SJSA1 (cell line): Measurements from ENCODE around the gene PPP1R7. TPM values are rescaled to one million over a fixed set of nuclear protein-coding genes. Genes with fewer than 3 reads are reported as not detected.
A peak's percentile ranks its signal among the peaks of the same experiment; 100 is the strongest.

Experiments used
- DNase-seq, 2 experiments: peaks; one replicate each; pipeline ENCODE4 v3.0.0-alpha.2; 2015 to 2020; ENCODE audit warnings: low spot score in 2 of 2, low read depth in 1 of 2
- H3K27ac ChIP-seq: fragments of 250-450 bp; sonication (Bioruptor Pico); 2 replicates; pipeline ENCODE4 v1.5.1; 2020; ENCODE audit warnings: mild to moderate bottlenecking, moderate library complexity
- H3K27me3 ChIP-seq: fragments of 250-450 bp; sonication (Bioruptor Pico); replicated peaks from 2 replicates; pipeline ENCODE4 v1.5.1; 2020; ENCODE audit warnings: mild to moderate bottlenecking, moderate library complexity
- H3K36me3 ChIP-seq: fragments of 250-450 bp; sonication (Bioruptor Pico); 2 replicates; pipeline ENCODE4 v1.5.1; 2020; ENCODE audit warnings: mild to moderate bottlenecking
- H3K4me1 ChIP-seq: fragments of 250-450 bp; sonication (Bioruptor Pico); replicated peaks from 2 replicates; pipeline ENCODE4 v1.6.1; 2021; ENCODE audit warnings: mild to moderate bottlenecking
- H3K4me3 ChIP-seq: fragments of 250-450 bp; sonication (Bioruptor Pico); 2 replicates; pipeline ENCODE4 v1.5.1; 2020; ENCODE audit warnings: mild to moderate bottlenecking
- H3K9me3 ChIP-seq: fragments of 250-450 bp; sonication (Bioruptor Pico); replicated peaks from 2 replicates; pipeline ENCODE4 v1.5.1; 2020; ENCODE audit warnings: mild to moderate bottlenecking
- total RNA-seq: library from RNA; depleted of rRNA; stranded (reverse); fragments of >200 nt; shearing (Covaris generic); gene quantifications from 2 replicates; pipeline ENCODE4 v1.2.3, GENCODE V29; 2014

Gene PPP1R7
- total RNA-seq, 1 experiment from 2014 or later, result 159 TPM

- Histone ChIP-seq H3K9me3 (no peaks in the 10 kb centered on the region), H3K27me3 (no peaks in the 10 kb centered on the region), H3K4me1 (peaks cover 47% of the 10 kb centered on the region), H3K36me3 (peaks cover 60% of the 10 kb centered on the region), H3K27ac (peak overlapping the region; percentile 7; the same call in 1 of the 2 replicates), H3K4me3 (no peak overlapping the region)
- DNase-seq, result peak; percentile 88 to 92
These were observed 10.5 kb upstream of the PPP1R7 start for GRCh38 chr2:241139531-241140444.

- Histone ChIP-seq H3K36me3 (peaks cover 54% of the 10 kb centered on the region), H3K27me3 (no peaks in the 10 kb centered on the region), H3K27ac (no peak overlapping the region; the same call in 1 of the 2 replicates), H3K4me3 (no peak overlapping the region), H3K4me1 (peaks cover 47% of the 10 kb centered on the region), H3K9me3 (no peaks in the 10 kb centered on the region)
- DNase-seq, result peak in 1 of 2 experiments; percentile 40
These were observed 9.8 kb upstream of the PPP1R7 start for GRCh38 chr2:241140445-241140840.

- Histone ChIP-seq H3K4me1 (peaks cover 47% of the 10 kb centered on the region), H3K27ac (no peak overlapping the region), H3K9me3 (no peaks in the 10 kb centered on the region), H3K27me3 (no peaks in the 10 kb centered on the region), H3K4me3 (no peak overlapping the region), H3K36me3 (peaks cover 45% of the 10 kb centered on the region)
- no peak for DNase-seq
These were observed 9.0 kb upstream of the PPP1R7 start for GRCh38 chr2:241141214-241141770.

GRCh38 chr2:241142063-241142462 is 8.2 kb upstream of the PPP1R7 start:
- H3K4me3 ChIP-seq, result no peak overlapping the region
- H3K27me3 ChIP-seq, result no peaks in the 10 kb centered on the region
- H3K36me3 ChIP-seq, result peaks cover 38% of the 10 kb centered on the region
- DNase-seq, result no peak
- H3K4me1 ChIP-seq, result peaks cover 42% of the 10 kb centered on the region
- no peaks in the 10 kb centered on the region for H3K9me3 ChIP-seq
- H3K27ac ChIP-seq, result no peak overlapping the region

- Histone ChIP-seq H3K27me3 (no peaks in the 10 kb centered on the region), H3K27ac (no peak overlapping the region), H3K4me1 (peaks cover 36% of the 10 kb centered on the region), H3K4me3 (no peak overlapping the region), H3K9me3 (no peaks in the 10 kb centered on the region), H3K36me3 (peaks cover 36% of the 10 kb centered on the region)
- no peak for DNase-seq
These were observed 7.7 kb upstream of the PPP1R7 start for GRCh38 chr2:241142593-241142992.

- Histone ChIP-seq H3K27ac (no peak overlapping the region), H3K9me3 (no peaks in the 10 kb centered on the region), H3K27me3 (no peaks in the 10 kb centered on the region), H3K4me3 (no peak overlapping the region), H3K4me1 (peaks cover 13% of the 10 kb centered on the region), H3K36me3 (peaks cover 19% of the 10 kb centered on the region)
- no peak for DNase-seq
These were observed 4.0 kb upstream of the PPP1R7 start for GRCh38 chr2:241146286-241146685.

- no peaks in the 10 kb centered on the region for H3K9me3 ChIP-seq
- H3K27ac ChIP-seq, result no peak overlapping the region
These were observed 2.9 kb upstream of the PPP1R7 start for GRCh38 chr2:241147336-241147735.

GRCh38 chr2:241148239-241148638 is 2.0 kb upstream of the PPP1R7 start:
- Histone ChIP-seq H3K4me1 (peaks cover 26% of the 10 kb centered on the region), H3K27ac (no peak overlapping the region), H3K9me3 (no peaks in the 10 kb centered on the region), H3K27me3 (no peaks in the 10 kb centered on the region), H3K36me3 (peaks cover 23% of the 10 kb centered on the region), H3K4me3 (peak overlapping the region; percentile 77)
- no peak for DNase-seq

More at GRCh38 chr2:241147336-241147735, 2.9 kb upstream of the PPP1R7 start:
- Histone ChIP-seq H3K4me3 (no peak overlapping the region), H3K36me3 (peaks cover 15% of the 10 kb centered on the region), H3K4me1 (peaks cover 23% of the 10 kb centered on the region), H3K27me3 (no peaks in the 10 kb centered on the region)
- no peak for DNase-seq

- H3K27ac ChIP-seq, result peak within 1 kb of the TSS; percentile 64
- H3K4me3 ChIP-seq, result peak within 1 kb of the TSS; percentile 77
- peaks cover 31% of the 10 kb centered on the region for H3K4me1 ChIP-seq
- no peaks in the 10 kb centered on the region for H3K9me3 ChIP-seq
- H3K27me3 ChIP-seq, result no peaks in the 10 kb centered on the region
- peak; percentile 91 to 96 for DNase-seq
- peaks cover 27% of the 10 kb centered on the region for H3K36me3 ChIP-seq
These were observed 1.2 kb upstream of the PPP1R7 start, which contains the start of gene PASK for GRCh38 chr2:241148891-241149674. PASK (minus strand) TSS chr2:241149472; CDS start chr2:241143032, 6,440 bp downstream.

DNA sequence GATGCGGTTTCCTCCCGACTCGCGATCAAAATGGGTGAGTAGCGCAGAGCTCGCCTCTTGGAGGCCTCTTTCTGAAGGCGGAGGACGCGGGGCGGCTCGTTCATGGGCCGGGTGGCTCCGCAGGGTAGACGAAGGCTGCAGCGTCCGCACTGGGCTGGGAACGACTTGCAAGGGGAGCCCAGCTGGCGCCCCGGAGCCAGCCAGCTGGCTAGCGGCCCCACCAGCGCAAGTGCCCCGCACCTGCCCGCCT is 667 bp upstream of the PPP1R7 start:
- DNase-seq, result no peak
- Histone ChIP-seq H3K4me1 (peaks cover 31% of the 10 kb centered on the region), H3K27me3 (no peaks in the 10 kb centered on the region), H3K36me3 (peaks cover 32% of the 10 kb centered on the region), H3K9me3 (no peaks in the 10 kb centered on the region), H3K4me3 (peak overlapping the region; percentile 77), H3K27ac (no peak overlapping the region)

DNA sequence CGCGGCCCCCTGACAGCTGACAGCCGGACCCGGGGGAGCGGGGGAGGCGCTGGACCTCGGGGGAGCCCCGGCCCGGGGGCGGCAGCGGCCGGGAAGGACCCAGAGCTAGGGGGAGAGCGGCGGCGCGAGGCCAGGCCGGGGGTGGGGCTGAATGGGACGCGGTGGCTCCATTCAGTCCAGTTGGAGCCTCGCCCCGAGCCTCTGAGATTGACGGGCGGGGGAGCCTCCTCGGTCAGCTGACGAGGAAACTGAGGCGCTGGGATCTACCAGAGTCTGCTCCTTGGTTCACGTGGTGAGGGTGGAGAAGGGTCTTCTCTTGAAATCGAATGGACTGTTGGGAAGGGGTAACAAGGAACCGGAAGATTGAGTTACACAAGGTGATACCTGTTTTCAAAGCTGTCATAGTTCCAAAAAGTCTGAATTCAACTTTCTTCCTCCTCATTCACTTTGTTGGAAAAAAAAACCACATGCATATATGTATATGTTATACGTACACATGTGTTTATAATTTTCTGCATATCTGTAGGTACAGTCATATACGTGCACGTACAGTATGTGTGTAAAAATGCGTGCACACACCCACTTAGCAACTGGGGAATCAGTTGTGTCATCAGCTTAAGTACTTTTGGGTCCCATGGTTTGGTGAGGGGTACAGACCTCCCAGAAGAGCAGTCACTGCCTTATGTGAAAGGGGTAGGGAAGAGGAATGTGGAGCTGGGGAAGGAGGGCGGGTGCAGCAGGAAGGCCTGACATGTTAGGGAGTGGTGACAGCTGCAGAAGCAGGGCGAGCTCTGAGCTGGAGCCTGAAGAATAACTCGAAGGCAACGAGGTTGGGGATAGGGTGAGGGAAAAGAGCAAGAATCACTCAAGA is 628 bp downstream of the PPP1R7 start:
- peak; percentile 42 to 61 for DNase-seq
- Histone ChIP-seq H3K9me3 (no peaks in the 10 kb centered on the region), H3K4me3 (peak overlapping the region; percentile 77)

GRCh38 chr2:241151934-241152660 is 1.8 kb downstream of the PPP1R7 start:
- Histone ChIP-seq H3K27ac (no peak overlapping the region), H3K36me3 (peaks cover 44% of the 10 kb centered on the region), H3K4me1 (peaks cover 48% of the 10 kb centered on the region), H3K4me3 (no peak overlapping the region), H3K27me3 (no peaks in the 10 kb centered on the region), H3K9me3 (no peaks in the 10 kb centered on the region)
- peak in 1 of 2 experiments; percentile 21 for DNase-seq

More for the DNA sequence above, 628 bp downstream of the PPP1R7 start:
- Histone ChIP-seq H3K36me3 (peaks cover 44% of the 10 kb centered on the region), H3K27ac (peak overlapping the region; percentile 64), H3K4me1 (peaks cover 36% of the 10 kb centered on the region), H3K27me3 (no peaks in the 10 kb centered on the region)
